ENCODE results near the gene PLSCR3.

- TF ChIP-seq POLR2AphosphoS5 (IDR thresholded peaks at IDR 0.05; ENCODE audit: insufficient read depth, low read depth, low read length) (peak; percentile 96), CTCF (IDR thresholded peaks at IDR 0.05; ENCODE audit: extremely low read depth in 1 of 2, insufficient read depth in 1 of 2, low read depth in 1 of 2, low read length in 2 of 2) (peak in 1 of 2 donors; percentile 2)
Observed at GRCh38 chr17:7403977-7404736, 9.8 kb upstream of the PLSCR3 start, which contains the start of gene TMEM256.

Data from endothelial cell of umbilical vein (primary cell).